Measurements from ENCODE around the gene SEC61A2.

The SEC61A2 gene

DNA sequence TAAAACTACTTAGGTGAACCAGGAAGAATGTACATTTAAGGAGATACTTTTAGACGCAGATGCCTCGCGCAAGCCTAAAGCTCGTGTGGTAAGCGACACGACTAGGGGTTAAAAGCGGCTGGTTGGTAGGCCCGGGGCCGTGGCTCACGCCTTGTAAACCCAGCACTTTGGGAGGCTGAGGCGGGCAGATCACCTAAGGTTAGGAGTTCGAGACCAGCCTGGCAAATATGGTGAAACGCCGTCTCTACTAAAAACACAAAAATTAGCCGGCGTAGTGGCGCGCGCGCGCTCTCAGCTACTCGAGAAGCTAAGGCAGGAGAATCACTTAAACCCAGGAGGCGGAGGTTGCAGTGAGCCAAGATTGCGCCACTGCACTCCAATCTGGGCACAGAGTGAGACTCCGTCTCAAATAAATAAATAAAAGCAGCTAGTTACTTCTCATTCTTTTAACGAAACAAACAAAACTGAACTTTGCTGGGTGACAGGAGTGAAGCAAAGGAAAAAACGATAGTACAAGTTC lies 65.3 kb downstream of the SEC61A2 start:
- intact Hi-C loops (cut with DNase I) = loop anchor here (2.0 to 10.0 kb wide), 2 partner anchors 66 to 130 kb away; partner anchors contain the start of genes DHTKD1 and SEC61A2
- DNase-seq = peak in 4 of 10 donors; percentile 13 to 76 (median 22)

DNA sequence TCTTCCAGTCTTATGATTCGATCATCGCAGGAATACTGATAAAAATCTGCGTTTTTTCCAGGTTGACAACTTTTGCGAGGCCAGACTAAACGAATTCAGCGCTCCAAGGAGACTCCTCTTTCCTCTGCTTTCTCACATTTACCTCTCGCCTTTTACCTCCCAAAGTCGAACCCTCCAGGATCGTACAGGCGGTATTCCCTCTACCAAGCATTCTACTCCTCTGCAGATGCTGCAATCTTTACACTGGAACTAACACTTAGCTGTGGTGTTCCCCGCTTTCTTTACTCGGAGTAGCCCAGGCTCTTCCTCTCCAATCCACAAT lies 65.8 kb downstream of the SEC61A2 start:
- intact Hi-C loops (cut with DNase I) = loop anchor here (2.0 to 10.0 kb wide), 2 partner anchors 66 to 130 kb away; partner anchors contain the start of genes DHTKD1 and SEC61A2
- DNase-seq = no peak

DNA sequence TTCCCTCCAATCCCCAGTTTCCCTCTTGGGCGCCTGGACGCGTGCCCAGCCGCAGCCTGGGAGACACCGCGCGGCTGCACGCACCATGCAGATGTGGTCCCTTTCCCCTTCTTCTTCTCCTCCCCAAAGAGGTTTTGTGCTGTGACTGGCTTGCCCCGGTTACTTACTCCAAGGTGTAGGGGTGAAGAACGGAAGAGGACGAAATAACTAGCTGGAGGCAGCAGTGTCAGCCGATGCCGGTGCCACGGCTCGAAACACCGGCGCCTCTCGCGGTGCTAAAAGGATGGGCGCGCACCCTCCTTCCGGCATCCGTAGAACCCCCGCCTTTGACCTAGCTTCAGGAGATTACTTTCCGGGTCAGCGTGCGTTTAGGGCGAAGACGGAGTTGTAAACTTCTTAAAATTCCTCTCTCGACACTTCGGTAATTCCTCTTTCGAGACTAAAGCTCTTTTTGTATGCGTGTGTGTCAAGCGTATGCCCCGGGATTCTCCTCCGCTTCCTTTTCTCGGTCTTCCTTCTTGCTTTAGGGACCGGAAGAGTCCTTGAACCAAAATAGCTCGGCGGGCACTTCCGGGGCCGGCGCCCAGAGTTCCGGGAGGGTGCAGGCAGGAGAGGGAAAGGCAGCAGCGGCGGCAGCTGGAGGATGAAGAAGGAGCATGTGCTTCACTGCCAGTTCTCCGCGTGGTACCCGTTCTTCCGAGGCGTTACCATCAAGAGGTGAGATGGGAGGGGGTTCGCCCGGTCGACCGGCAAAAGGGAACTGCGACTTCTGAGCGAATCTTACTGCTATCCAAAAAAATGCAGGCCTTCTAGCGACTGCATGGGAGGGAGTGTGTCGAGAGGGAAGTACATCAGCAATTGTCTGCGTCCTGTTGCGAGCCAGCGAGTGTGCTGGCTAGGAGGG lies 66.4 kb downstream of the SEC61A2 start, which contains the start of the genes CDC123 and NUDT5:
CDC123 (plus strand) TSS at position 586 of the 904 bp plus-strand sequence; CDS start at position 644, 58 bp downstream.
NUDT5 (minus strand) TSS at position 289 of the 904 bp plus-strand sequence. CDS start 9,600 bp downstream, outside the sequence.
- peak; percentile 83 to 98 (median 87) for DNase-seq
- intact Hi-C loops (cut with DNase I) = loop anchor here (2.0 to 10.0 kb wide), 2 partner anchors 67 to 131 kb away; partner anchors contain the start of genes DHTKD1 and SEC61A2

DNA sequence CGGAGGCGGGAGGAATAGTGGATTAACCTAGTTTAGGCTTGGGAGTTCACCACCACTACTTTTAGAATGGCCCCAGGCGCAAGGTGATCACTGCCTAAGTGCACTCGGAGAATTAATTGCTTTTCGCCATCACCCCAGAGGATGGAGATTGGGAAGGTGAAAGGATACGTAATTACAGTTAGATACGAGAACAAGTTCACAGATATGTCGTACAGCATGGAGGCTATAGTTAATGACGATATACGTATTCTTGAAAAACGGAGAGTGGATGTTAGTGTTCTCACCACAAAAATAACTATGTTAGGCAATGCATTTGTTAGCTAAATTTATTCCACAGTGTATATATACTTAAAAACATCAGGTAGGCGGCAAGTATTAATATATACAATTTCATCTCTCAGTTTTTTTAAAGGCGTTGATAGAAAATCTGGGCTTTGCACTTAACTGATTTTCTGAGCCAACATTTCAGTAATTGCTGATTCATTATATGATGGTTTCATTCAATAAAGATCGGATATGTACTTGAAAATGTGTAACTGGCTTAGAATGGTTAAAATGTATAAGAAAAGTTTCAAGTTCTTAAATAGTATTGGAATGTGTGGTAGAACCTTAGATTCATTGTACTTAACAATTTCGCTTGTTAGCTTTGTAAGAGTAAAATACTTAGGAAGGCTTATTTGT lies 67.2 kb downstream of the SEC61A2 start:
- DNase-seq = no peak
- intact Hi-C loops (cut with DNase I) = loop anchor here (10.0 kb wide), 1 partner anchor 132 kb away; the partner anchor contains the start of gene DHTKD1

DNA sequence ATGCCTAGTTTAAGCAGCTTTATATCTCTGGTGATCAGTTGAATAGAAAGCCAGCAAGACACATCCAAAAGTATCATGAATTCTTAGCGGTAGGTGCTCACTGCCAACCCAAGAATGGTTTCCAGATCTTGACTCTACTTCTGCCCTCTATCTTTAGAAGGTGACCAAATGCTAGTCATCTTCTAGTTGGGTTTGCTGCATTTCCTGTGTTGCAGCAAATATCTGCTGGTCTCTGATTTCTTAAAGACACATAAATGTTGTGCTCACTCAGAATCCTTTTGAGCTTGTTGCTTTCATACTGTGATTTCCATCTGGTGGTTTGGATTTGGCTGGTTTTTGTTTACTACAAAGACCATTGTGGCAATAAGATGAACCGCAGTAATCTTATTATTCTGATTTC lies 68.7 kb downstream of the SEC61A2 start:
- intact Hi-C loops (cut with DNase I) = loop anchor here (10.0 kb wide), 1 partner anchor 133 kb away; the partner anchor contains the start of gene DHTKD1
- DNase-seq = no peak

DNA sequence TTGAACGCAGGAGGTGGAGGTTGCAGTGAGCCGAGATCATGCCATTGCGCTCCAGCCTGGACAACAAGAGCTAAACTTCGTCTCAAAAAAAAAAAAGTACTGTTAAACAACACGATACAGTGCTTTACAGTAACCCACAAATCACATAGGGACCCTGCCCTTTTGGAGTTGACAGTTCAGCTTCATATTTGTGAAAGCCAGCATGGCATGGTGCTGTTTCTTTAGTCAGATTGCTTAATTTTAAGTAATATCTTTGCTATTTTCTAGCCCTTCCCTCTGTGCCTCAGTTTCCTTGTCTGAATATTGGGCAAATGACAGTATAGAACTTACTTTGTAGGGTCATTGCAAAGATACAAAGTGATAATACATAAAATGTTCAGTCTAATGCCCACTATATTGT lies 71.4 kb downstream of the SEC61A2 start:
- intact Hi-C loops (cut with DNase I) = no loop called here
- no peak for DNase-seq

DNA sequence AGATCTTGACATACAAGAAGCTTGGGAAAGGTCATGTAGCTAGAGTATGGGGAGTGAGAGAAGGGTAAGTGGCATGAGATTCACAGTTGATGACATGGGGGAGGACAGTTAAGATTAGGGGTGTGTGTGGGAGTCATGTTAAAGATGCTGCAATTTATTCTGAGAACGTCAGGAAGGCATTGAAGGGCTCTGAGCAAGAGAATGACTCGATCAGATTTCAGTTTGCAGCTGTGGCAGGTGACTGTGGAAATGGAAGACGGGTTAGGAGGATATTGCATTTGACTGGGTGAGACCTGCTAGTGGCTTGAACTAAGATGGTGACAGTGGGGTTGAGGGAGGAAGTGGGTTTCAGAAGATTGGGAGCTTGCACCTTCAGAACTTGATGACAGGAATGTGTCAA lies 72.1 kb downstream of the SEC61A2 start:
- intact Hi-C loops (cut with DNase I) = no loop called here
- no peak for DNase-seq

DNA sequence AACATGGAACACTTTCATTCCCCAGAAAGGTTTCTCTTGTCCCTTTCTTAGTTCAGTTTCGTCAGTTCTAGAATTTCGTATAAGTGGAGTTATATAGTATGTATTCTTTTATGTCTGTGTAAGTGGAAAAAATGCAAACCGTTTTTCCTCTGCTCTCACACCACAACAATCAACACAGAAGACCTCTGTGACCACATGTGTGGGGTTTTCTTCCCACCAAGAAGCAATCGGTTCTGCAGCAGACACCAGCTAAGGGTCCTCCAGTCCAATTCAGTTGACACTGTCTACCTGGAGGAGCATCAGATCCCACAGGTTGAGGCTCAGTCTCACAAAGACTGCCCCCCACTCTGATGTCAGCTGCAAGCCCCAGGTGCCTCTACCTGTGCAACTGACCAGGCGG lies 72.7 kb downstream of the SEC61A2 start:
- intact Hi-C loops (cut with DNase I) = no loop called here
- DNase-seq = no peak

DNA sequence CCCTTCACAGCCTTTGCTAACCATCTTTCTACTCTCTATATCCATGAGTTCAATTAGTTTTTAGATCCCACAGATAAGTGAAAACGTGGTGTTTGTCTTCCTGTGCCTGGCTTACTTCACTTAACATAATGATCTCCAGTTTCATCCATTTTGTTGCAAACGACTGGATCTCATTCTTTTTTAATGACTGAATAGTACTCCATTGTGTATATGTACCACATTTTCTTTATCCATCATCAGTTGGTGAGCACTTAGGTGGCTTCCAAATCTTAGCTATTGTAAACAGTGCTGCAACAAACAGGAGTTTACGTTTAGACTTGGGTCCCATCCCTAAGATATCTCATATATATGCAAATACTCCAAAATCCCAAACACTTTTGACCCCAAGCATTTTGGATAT lies 75.6 kb downstream of the SEC61A2 start:
- intact Hi-C loops (cut with DNase I) = no loop called here
- DNase-seq = no peak

DNA sequence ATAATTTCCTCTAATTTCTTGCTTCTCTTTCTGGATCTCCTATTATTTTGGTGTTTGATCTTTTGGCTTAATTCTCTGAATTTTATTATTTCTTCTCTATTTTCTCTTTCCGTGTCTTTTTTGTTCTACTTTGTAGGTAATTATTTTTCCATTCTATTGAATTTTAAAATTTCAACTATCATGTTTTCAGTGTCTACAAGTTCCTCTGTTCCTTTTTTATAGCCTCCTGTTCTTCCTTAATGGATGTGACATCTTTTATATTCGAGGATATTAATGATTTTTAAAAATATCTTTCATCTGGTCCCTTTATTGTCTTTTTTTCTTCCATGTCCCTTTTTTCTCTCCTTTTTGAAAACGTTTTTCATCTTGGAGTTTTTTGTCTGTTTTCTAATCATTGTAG lies 77.6 kb downstream of the SEC61A2 start:
- intact Hi-C loops (cut with DNase I) = no loop called here
- no peak for DNase-seq

DNA sequence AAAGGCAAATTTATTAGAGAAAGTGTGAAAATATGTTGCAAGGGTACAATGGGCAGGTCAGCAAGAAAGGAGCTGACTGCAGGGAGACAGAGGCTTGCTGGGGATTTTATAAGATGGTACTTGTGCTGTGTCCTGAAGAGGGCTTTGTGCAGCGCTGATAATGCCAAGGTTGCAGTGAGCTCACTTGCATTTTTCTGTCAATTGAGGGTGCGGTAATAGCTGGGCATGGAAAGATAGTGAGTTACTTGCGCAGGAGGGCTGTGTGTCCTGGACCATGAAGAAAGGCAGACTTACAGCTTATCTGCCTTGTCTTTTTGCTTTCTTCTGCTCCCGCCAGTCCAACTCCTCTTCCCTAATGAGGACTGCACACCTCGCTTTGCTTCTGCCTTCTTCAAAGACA lies 79.0 kb downstream of the SEC61A2 start:
- DNase-seq = no peak
- intact Hi-C loops (cut with DNase I) = no loop called here

DNA sequence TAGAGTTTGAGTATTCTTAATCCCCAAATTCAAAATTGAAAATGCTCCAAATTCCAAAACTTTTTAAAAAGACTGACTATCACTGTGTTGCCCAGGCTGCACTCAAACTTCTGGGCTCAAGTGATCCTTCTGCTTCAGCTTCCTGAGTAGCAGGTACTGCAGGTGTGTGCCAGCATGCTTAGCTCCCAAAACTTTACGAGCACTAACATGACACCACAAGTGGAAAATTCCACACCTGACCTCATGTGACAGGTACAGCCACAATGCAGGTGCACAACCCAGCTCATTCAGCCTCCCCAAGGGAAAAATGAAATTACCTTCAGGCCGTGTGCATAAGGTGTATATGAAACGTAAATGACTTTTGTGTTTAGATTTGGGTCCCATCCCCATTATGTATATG lies 83.0 kb downstream of the SEC61A2 start:
- no peak for DNase-seq
- intact Hi-C loops (cut with DNase I) = no loop called here

DNA sequence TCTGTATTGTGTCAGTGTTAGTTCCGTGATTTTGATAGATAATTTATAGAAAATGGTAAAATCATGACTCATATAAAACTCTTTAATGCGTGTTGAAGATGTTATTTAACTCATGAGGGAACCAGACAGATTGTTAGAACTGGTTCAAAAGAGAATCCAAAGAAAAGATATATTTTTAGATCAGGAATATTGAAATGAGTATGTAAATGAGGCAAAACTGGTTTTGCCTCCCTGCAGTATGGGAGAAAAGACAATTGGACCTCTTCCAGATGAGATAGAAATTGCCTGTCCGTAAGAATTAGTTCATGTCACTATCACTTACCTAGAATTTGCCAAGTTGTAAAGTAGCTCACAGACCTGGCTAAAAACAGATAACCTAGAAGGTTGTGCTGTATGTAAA lies 84.1 kb downstream of the SEC61A2 start:
- no peak for DNase-seq
- intact Hi-C loops (cut with DNase I) = no loop called here

DNA sequence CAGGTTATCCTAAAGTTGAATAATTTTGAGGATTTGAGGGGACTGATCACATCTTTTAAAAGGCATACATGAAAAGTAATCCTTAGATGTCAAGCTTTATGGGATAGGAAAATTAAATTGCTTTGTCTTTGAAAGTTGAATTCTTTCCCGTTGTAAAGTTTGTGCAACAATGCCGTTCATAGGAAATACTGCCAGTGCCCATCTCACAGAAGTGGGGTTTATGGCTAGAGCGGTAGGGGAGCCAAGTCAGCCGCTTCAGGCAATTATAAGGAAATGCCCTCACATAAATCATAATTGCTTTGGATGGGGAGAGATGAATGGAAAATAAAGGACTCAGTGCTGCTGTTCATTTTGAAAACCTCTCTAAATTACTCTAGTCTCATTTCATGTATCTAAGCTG lies 84.6 kb downstream of the SEC61A2 start:
- intact Hi-C loops (cut with DNase I) = no loop called here
- DNase-seq = no peak

DNA sequence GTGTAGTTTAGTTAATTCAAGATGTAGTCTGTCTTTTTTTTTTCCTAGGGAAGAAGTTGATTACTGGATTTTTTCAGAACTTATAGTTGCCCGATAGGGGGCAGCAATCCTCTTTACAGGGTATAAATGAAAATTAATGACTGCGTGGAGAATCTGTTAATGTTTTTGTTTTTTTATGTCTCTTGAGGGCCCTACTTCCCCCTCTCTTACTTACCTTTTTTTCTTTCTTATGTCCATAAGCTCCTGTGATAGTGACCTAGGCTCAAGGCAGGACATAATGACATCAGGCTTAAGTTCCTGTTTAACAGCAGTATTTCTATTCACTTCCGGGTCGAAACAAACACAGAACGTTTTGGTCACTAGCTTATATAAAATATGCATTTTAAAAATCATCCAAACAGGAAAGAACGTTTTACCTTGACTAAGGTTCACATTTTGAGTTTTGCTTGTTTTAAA lies 85.3 kb downstream of the SEC61A2 start:
- intact Hi-C loops (cut with DNase I) = no loop called here
- peak in 2 of 10 donors; percentile 12 to 31 for DNase-seq

Data from posterior cingulate gyrus (tissue), 11 donors.